NCI-H748 (cell line): ENCODE measurements around the gene PRKAG2.
"Not testable (repeated sequence)": the region's sequence is repeated elsewhere in the genome, so short reads cannot be mapped to it uniquely, and the experiment has no call there.

Experiments
- DNase-seq: peaks from one replicate; lab custom pipeline; 2025; ENCODE audit not compliant: unreplicated experiment; lab: John Stamatoyannopoulos, UW

PRKAG2 gene

DNA sequence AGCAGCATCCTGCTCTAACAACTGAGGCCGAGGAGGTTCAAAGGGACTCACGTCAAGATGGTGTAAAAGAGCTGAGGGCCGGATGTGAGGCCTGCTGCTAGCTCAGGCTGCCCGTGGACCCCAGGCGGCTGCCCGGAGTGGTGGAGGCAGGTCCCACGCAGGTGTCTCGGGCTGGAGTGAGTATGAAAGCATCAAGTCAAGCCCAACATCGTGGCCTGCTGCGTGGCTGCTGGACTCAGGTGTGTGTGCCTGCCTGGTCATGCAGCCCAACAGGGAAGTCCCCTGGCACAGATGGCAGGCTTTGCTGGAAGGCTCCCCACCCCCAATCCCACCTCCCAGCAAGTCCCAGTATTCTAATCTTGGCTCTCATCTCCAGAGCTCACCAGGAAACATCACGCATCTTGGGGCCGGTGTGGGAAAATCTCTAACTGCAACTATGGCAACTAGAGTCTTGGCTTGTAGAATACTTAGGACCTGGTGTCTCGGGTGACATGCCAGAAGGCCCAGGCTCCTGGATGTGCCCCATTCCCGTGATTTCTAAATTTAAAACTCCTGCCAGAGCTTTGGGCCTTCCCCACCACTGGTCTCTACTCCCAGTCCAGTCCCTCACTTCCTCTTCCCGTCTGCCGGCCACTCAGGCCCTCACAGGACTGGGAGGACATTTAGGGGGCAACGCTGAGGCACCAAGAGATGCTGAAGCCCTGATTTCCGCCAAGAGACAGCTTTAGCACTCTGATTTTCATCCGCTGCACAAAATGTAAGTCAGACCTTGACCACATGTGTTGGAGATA, 85.9 kb downstream of the PRKAG2 start:
- DNase-seq = no peak

DNA sequence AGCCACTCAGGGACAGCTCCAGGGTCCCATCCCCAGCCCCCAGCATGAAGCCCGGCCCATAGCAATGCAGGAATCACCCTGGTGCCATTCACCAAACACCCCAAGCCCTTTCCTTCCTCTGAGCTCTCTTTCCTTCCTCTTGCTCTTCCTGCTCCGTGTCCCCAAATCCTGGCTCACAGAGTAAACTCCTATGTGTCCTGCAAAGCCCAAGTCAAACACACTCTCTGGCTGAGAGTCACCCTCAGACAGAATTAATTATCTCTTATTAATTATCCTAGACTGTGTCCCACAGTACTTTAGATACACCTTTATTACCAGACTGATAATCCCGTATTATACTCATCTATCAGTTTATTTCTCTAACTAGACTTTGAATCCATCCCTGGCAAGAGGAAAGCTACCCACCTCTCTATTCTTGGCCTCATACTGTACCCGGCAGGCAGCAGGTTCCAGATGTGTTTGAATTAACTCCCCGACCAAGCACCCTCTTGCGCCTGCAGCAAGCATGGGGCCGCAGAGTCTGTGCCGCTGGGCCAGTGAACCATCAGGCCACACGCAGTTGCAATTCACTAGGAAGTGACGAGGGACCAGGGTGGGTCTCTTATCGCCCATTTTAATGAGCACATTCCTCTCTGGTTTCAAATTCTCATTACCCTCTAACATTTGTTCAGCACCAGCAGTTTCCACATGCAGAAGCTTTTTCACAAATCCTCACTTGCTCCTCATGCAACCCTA, 86.7 kb downstream of the PRKAG2 start:
- no peak for DNase-seq

DNA sequence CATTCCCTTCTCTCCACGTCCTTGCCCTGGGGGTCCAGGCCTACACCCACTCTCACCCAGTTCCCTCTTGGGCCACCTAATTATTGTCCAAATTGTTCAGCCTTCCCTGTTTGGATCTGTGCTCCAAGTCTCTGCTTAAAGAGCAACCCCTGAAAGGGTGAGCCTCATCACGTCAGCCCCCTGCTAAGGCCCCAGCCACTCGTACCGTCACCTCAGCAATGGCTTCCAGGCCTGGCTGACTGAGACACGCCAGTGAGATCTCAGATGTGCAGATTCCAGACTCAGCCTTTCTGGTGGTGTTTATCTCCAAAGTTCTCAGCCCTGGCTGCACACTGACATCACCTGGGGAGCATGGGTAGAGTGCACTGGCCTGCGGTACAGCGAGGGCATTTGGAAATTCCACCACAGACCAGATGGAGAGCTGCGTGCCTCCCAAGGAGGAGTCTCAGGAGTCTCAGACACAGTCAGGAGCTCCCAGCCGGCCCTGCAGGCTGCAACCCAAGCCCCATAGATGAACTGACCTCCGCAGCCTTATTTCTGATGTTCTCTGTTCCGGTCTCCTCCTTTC, 87.5 kb downstream of the PRKAG2 start:
- no peak for DNase-seq

DNA sequence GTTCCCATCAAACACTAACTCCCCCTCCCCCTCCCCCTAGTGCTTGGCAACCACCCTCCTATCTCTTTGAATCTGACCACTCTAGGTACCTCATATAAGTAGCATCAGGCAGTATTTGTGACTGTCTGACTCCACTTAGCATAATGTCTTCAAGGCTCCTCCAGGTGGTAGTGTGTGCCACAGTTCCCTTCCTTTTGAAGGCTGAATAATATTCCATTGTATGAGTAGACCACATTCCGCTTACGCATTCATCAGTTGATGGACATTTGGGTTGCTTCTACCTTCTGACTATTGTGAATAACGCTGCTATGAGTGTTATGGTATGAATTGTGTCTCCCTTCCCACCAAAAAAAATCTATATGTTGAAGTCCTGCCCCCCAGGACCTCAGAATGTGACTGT, 89.6 kb downstream of the PRKAG2 start:
- no peak for DNase-seq

DNA sequence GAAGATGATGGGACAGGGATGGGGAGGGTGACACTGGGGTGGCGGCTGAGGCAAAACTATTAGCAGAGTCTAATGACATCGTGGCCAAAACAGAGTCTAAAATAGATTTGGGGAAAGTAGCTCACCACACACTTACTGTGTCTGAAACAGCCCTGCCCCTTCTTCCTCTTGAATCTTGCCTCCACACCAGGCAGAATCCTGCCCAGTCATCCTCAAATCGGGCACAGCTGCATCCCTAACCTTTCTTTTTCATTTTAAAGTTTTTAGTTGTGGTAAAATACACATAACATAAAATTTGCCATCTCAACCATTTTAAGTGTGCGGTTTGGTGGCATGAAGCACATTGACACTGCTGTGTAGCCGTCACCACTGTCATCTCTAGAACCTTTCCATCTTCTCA, 90.0 kb downstream of the PRKAG2 start:
- no peak for DNase-seq

DNA sequence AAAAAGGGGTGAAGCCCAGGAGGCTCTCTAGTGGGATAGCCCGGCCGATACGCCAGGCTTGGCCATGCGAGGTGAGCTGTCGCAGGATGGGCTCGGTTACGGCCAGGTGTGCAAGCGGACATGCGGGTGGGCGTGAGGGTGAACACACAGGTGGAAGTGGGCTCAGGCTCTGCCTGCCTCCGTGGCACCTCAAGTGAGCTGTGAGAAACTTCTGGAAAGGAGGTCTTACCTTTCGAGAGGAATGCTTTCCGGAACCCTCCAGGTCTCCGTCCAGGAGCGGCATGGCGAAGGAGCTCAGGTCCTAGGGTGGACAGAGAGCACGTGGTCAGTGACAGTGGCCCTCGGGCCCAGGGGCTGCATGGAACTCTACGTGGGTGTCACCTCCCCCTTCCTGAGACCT, 90.7 kb downstream of the PRKAG2 start:
- no peak for DNase-seq

DNA sequence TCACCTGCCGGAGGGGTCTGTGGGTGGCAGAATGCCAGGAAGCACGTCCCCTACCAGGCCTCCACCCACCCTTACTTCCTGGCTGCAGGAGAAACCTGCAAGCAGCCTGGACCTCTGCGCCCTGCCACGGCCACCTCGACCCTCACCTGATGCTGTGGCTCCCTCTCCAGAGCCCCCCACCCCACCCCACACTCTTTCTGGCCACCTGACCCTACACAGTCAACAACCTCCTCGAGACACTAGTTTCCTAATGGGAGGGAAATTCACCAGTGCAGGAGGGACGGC, 91.3 kb downstream of the PRKAG2 start:
- no peak for DNase-seq

DNA sequence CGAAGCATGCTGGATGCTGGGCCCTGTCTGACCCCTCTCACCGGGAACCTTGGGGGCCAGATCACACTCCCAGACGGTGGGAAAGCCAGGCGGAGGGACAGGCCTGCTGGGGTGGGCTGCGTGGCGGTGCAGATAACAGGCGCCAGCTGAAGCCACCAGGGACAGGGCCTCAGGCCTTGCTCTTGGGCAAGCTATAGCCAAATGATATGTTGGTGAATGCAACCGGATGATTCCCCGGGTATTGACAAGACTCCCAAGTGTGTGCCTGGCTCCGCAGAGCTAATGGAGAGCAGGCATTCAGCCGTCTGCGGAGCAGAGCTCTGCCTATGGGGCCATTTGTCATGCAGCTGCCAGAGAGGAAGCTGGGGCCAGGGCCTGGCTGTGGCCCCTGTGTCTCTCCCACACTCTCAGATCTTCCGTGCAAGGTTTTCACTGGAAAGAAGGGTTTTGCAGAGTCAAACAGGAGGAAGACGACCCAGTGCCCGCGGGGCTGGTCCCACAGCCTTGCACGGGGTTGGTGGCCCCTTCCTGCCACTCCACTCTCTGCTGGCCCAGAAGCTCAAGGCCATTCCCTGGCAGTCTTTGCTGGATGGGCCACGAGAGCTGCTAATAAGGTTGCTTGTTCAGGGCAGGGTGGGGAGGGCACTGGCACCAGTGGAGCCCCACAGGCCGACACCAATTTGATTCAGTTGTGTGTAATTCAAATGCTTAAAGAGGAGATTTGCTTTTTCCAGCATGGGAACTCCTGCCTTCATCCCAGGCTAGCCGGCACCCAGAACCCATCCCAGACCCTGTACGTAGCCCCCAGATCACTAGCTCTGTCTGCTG, 91.8 kb downstream of the PRKAG2 start:
- no peak for DNase-seq

DNA sequence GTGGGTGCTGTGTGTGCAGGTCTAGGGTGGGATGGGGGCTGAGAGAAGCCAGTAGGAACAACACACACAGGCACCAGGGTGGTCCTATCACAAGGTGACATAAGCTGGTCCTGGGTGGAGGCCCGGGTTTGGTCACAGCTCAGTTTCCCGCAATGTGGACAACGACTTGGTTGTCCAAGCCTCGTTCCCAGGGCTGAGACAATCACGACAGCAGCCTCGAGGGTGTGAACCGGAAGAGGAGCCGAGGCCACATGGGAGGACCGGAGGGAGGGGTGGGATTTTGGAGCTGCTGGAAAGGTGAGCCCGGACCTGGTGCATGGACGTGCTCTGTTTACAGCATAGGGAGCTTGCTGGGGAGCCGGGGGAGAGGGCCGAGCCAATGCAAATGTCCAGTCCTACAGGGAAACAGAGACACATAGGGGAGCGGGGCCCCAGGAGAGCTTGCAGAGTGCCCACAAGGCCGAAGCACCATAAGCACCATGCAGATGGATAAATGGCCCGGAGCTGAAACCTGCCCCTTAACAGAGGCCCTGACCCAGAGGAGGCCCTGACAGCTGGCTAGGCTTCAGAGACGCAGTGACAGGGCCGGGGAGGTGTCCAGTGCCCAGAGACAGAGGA, 92.8 kb downstream of the PRKAG2 start:
- DNase-seq = no peak

DNA sequence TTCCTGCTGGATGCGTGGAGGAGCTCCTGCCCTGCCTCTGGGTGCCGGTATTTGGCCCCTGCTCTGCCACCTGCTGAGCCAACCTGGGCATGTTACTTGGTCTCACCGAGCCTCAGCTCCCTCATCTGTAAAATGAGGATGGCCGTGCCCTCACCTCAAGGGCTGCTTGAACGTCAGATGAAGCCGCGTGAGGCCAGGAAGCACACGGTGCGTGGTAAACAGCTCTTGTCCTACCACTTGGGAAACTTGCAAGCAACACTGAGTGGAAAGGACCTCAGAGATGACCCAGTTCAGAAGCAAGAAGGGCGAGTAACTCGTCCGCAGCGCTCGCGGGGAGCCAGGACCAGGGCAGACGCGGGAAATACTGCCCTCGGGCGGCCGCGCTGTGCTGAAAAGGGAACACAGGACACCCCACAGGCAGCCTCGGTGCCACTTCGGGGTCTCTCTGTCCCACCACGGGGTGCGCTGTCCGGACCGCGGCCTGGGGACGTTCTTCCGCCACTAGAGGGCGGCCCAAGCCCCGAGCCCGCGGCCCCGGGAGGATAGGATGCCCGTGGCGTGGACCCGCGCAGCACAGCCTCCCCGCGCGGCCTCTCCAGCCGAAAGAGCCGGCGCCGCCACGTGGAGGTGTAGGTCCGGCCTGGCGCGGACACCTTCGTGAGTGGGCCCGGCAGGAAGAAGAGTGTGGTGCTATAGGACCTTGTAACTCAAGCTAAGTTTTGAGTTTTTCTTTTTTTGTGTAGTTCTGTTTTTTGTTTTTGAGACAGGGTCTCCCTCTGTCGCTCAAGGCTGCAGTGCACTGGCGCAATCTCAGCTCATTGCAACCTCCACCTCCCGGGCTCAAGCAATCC, 94.1 kb downstream of the PRKAG2 start:
- peak; percentile 63 for DNase-seq

DNA sequence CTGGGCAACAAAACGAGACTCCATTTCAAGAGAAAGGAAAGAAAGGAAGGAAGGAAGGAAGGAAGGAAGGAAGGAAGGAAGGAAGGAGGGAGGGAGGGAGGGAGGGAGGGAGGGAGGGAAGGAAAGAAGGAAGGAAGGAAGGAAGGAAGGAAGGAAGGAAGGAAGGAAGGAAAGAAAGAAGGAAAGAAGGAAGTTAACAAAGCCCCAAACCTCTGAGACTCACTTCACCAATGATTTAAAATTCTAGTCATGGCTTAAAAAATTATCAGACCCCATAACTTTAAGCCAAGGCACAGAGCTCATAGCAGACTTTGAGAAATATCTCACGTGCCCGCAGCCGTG, 94.7 kb downstream of the PRKAG2 start:
- DNase-seq = not testable (repeated sequence)

DNA sequence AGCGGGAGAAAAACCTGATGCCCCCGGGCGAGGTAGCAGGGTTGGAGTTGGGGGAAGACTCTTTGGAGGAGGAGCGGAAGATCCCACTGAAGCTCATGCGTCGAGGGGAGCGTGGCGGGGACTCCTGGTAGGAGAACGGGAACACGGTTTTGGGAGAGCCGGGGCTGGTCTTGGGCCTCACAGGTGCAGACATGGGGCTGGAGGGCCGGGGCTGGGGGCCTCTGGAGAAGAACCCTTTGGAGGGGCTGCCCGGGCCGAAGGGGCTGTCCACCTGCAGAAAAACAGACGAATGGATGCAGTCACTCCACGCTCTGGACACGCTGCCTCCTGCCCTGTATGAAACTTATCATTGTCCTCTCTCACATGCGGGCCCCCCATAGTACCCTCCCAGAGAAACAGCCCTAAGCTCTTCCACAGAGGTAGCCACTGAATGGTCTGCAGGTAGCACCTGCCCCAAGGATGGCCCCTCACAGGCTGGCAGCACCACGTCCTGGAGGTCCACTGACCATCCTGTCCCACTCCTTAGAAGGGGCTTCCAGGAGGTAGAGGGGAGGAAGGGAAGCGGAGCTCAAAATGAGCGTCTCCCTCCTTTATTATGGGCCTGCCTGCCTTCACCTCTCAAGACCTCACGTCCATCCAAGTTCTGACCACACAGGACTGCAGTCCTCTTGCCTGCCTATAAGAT, 95.6 kb downstream of the PRKAG2 start:
- DNase-seq = no peak

DNA sequence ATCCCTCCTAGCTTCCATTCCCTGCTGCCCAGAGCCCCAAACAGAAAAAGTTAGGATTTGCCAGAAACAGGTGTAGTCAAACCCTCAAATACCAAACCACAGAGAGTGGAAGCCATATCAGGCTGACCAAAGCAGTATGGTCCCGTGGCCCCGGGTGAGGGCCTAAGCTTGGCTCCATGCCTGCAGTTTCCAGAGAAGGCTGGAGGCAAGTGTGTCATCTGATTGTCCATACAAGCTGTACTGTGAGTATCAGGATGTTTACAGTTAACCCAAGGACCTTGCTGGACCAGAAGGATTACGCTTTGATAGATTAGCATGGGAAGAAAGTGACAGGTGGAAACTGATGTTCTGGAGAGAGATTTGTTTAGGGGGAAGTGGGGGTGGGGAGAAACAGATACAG, 96.3 kb downstream of the PRKAG2 start:
- no peak for DNase-seq

DNA sequence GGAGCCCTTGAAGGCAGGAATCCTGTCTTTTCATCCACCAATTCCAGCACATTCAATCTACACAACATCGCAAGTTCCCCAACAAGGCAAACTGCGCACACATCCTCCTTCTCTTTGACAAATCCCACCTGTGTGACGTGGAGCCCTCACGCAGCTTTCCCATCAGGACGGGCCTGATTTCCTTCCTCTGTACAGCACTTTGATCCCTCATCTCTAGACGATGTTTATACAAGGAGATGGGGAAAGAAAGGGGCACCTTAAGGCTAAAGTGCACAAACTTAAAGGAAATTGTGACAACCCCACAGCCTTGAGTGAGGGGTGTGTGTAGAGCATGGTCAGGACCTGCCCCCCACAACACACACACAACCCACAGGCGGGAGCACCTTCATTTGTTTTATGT, 97.2 kb downstream of the PRKAG2 start:
- DNase-seq = no peak

DNA sequence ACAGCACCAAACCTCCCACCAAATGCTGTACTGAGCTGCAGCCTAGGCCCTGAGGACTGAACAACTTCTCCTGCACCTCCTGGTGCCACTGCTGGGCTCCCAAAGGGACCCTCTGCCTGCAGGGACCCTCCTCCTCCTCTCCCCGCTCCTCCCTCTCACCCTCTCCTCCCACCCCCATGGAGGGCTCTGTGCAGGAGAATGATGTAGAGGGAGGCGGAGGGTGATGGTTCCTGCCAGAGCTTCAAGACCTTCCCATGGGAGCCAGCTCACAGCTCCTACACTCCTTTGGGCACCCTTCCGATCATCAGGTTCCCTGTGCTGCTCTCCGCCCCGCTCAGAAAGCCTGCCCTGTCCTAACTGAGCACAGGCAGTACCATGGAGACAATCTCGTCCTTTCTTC, 97.7 kb downstream of the PRKAG2 start:
- DNase-seq = no peak

DNA sequence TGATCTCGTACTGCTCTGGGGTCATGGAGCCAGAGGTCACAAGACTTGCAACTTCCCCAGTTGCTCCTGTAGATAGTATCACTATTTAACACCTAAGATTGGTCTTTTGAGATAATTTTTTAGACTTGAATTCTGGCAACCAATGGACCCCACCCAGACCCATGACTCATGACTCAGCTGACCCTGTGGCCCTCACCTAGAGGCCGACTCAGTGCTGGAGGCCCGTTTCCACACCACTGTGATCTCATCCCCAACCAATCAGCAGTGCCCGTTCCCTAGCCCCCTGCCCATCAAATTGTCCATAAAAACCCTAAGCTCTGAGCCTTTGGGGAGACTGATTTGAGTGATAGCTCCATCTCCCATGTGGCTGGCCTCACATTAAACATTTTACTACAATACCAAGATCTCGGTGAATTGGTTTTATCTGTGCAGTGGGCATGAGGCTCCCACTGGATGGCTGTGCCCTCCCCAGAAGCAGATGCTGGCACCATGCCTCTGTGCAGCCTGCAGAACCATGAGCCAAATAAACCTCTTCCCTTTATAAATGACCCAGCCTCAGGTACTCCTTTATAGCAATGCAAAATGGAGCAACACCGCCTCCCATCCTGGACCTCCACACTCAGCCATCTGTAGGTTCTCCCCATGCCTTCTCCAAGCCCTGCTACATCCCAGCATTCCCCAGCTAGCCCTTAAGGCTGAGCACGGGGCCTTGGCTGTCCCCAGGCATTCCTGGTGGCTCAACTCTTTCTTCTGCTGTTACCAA, 98.8 kb downstream of the PRKAG2 start:
- DNase-seq = no peak

DNA sequence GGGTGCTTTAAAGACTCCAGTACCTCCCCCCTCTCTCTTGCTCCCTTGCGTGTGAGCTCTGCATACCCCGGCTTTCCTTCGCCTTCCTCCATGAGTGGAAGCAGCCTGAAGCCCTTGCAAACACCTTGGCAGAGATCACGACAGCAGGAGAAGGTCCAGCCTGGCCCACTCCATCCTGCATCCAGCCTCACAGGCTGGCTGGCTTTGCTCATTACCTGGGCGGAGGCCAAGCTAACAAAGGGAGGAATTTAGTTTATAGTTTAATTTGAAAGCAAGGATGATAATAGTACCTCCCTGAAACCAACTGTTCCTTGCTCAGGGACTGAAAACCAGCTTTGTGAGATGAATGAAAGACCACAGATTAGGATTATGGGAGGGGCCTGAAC, 99.4 kb downstream of the PRKAG2 start:
- no peak for DNase-seq

DNA sequence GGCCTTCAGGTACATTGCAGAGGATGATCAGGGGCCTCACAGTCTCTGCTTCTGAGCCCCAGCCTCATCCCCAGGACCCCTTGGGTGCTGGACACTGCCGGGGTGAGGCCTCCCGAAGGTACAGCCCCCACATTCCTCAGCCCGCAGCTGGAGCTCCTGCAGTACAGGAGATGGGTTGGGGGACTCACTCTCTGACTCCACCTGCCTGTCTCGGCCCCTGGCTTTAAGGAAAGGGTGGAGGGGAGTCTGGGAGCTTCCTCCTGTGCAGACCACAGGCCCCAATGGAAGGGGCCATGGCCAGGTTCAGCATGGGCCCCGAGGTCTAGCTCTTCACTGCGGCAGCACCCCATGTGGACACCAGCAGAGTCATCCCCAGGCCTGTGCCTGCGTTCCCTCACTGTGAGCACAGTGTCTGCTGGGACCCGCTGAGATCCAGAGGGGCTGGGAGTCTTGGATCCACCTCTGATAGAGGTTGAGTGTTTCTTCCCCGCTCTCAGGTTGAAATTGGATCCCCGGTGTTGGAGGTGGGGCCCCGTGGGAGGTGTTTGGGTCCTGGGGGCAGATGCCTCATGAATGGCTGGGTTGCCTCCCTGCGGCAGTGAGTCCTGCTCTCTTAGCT, 99.9 kb downstream of the PRKAG2 start:
- DNase-seq = no peak

DNA sequence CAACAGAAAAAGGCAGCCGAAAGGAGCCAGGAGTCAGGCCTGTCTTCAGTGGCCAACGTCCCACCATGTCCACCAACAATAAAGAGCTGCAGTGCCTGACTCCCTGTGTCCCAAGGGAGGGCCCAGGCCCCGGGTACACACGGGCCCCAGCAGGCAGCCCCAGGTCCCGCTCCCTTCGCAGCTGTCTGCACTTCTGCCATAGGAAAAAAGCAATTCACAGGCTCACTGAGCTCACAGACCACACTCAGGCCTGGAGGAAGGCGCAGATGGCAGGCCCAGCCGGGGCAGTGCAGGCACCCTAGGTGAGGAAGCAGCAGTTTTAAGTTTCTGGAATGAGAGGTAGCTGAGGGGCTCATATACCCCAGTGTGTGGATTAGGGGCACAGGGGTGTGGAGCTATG, 100.5 kb downstream of the PRKAG2 start:
- DNase-seq = no peak
